PFSK-1 (cell line): ENCODE results near the gene KDM4C.

Experiments
- FOXP2 ChIP-seq: optimal IDR thresholded peaks from 2 replicates; pipeline ENCODE3; 2011; ENCODE audit warnings: borderline replicate concordance, control low read depth, inconsistent platforms; ENCODE audit not compliant: insufficient read depth; ENCODE audit errors: extremely low read length, extremely low read depth
- POLR2AphosphoS5 ChIP-seq: IDR thresholded peaks from 2 replicates; pipeline ENCODE4 v1.6.1; 2012; ENCODE audit warnings: low read depth, mild to moderate bottlenecking, control low read depth, low read length, moderate library complexity
- REST ChIP-seq, 2 experiments: IDR thresholded peaks; 2 replicates each; pipeline versions ENCODE4 v1.6.1 to v1.8.0; 2011 to 2012; ENCODE audit warnings: low read depth in 2 of 2, low read length in 2 of 2, control low read depth in 1 of 2, inconsistent platforms in 1 of 2, mild to moderate bottlenecking in 1 of 2, moderate library complexity in 1 of 2; ENCODE audit not compliant: insufficient read depth in 1 of 2
- SIN3A ChIP-seq: IDR thresholded peaks from 2 replicates; pipeline ENCODE4 v1.6.1; 2012; ENCODE audit warnings: mild to moderate bottlenecking, low read length, moderate library complexity, borderline replicate concordance; ENCODE audit not compliant: insufficient read depth
- TAF1 ChIP-seq: IDR thresholded peaks from 2 replicates; pipeline ENCODE4 v1.6.1; 2012; ENCODE audit warnings: low read length, control low read depth, borderline replicate concordance; ENCODE audit not compliant: insufficient read depth

The KDM4C gene

GRCh38 chr9:6929441-6930215 is 171.9 kb downstream of the KDM4C start:
- TF ChIP-seq REST (IDR thresholded peaks at IDR 0.05; ENCODE audit: insufficient read depth in 1 of 2, low read depth in 2 of 2, low read length in 2 of 2): no peak
- no peak for TF ChIP-seq TAF1
- TF ChIP-seq FOXP2: no peak
- no peak for TF ChIP-seq SIN3A
- TF ChIP-seq POLR2AphosphoS5: no peak

- TF ChIP-seq FOXP2 (no peak), POLR2AphosphoS5 (no peak), TAF1 (no peak), SIN3A (no peak), REST (IDR thresholded peaks at IDR 0.05; ENCODE audit: insufficient read depth in 1 of 2, low read depth in 2 of 2, low read length in 2 of 2) (no peak)
Observed at GRCh38 chr9:6930827-6931226, 173.1 kb downstream of the KDM4C start.

GRCh38 chr9:6931913-6932312 is 174.1 kb downstream of the KDM4C start:
- no peak for TF ChIP-seq REST (IDR thresholded peaks at IDR 0.05; ENCODE audit: insufficient read depth in 1 of 2, low read depth in 2 of 2, low read length in 2 of 2)
- no peak for TF ChIP-seq TAF1
- TF ChIP-seq FOXP2: no peak

GRCh38 chr9:6936103-6936502 is 178.3 kb downstream of the KDM4C start:
- TF ChIP-seq POLR2AphosphoS5 (no peak), TAF1 (no peak), REST (IDR thresholded peaks at IDR 0.05; ENCODE audit: insufficient read depth in 1 of 2, low read depth in 2 of 2, low read length in 2 of 2) (no peak)

GRCh38 chr9:6937209-6937608 is 179.4 kb downstream of the KDM4C start:
- TF ChIP-seq POLR2AphosphoS5 (no peak), TAF1 (no peak), FOXP2 (no peak)
